ENCODE data around the gene SLC4A9.

SLC4A9 gene

DNA sequence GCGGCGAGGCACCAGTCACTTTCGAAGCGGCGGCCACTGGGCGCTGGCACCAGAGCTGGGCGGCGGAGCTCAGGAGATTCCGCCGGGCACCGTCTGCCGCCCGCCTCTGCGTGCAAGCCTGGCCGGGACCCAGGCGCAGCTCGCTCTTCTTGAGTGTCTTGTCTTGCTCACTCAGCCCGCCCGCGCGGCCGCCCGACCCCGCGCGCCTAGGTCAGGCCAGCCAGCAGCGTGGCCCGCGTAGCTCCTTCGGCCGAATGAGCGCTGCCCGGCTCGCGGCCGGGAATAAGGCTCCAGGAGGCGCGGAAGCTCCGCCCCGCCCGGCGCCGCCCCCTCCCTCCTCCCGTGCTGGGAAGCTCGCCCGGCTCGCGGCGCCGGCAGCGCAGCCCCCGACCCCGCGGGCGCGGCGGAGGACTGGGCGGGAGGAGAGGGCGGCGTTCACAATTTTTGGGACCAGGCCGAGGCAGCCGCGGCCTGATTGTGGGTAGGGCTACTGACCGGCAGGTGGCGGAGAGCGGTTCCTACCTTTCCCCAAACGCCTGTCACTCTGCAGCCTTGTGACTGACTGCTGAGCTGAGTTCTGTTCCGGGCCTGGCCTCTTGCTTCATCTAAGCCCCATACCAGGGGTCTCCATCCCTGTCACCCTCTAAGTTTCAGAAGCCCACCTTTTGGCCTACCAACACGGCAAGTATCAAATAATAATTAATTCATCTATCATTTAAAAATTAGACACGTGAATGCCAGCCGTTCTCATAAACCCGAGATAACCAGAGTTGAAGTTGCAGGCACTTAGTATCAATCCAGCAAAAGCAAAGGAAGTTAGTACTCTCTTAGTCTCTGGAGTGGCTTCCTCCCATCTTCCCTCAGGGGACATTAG is 13.4 kb upstream of the SLC4A9 start, which contains the start of gene HBEGF (continued):
- no peak for TF ChIP-seq ZNF544 (tag by site-specific recombination; IDR thresholded peaks at IDR 0.05)
- 0 out of 2 replicates have a peak, but pooled peaks have one; percentile 33 for TF ChIP-seq ZNF449 (tag by site-specific recombination; IDR thresholded peaks at IDR 0.05)
- TF ChIP-seq, protein P1, sequence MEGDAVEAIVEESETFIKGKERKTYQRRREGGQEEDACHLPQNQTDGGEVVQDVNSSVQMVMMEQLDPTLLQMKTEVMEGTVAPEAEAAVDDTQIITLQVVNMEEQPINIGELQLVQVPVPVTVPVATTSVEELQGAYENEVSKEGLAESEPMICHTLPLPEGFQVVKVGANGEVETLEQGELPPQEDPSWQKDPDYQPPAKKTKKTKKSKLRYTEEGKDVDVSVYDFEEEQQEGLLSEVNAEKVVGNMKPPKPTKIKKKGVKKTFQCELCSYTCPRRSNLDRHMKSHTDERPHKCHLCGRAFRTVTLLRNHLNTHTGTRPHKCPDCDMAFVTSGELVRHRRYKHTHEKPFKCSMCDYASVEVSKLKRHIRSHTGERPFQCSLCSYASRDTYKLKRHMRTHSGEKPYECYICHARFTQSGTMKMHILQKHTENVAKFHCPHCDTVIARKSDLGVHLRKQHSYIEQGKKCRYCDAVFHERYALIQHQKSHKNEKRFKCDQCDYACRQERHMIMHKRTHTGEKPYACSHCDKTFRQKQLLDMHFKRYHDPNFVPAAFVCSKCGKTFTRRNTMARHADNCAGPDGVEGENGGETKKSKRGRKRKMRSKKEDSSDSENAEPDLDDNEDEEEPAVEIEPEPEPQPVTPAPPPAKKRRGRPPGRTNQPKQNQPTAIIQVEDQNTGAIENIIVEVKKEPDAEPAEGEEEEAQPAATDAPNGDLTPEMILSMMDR (tag by site-specific recombination; IDR thresholded peaks at IDR 0.05): peak; percentile 4; the same call in 1 of the 2 replicates
- no peak for TF ChIP-seq ZNF571 (tag by site-specific recombination; IDR thresholded peaks at IDR 0.05)
- peak; percentile 51; the same call in 1 of the 2 replicates for TF ChIP-seq ZFHX2 (tag by site-specific recombination; conservative IDR thresholded peaks at IDR 0.05)
- peak; percentile 54; the same call in 1 of the 2 replicates for TF ChIP-seq KLF8 (tag by site-specific recombination; IDR thresholded peaks at IDR 0.05)
- TF ChIP-seq ZNF266 (tag by site-specific recombination; IDR thresholded peaks at IDR 0.05; ENCODE audit: low read depth): no peak
- peak; percentile 48; the same call in 1 of the 2 replicates for TF ChIP-seq ZBTB20 (tag by site-specific recombination; IDR thresholded peaks at IDR 0.05)
- TF ChIP-seq, protein P2, sequence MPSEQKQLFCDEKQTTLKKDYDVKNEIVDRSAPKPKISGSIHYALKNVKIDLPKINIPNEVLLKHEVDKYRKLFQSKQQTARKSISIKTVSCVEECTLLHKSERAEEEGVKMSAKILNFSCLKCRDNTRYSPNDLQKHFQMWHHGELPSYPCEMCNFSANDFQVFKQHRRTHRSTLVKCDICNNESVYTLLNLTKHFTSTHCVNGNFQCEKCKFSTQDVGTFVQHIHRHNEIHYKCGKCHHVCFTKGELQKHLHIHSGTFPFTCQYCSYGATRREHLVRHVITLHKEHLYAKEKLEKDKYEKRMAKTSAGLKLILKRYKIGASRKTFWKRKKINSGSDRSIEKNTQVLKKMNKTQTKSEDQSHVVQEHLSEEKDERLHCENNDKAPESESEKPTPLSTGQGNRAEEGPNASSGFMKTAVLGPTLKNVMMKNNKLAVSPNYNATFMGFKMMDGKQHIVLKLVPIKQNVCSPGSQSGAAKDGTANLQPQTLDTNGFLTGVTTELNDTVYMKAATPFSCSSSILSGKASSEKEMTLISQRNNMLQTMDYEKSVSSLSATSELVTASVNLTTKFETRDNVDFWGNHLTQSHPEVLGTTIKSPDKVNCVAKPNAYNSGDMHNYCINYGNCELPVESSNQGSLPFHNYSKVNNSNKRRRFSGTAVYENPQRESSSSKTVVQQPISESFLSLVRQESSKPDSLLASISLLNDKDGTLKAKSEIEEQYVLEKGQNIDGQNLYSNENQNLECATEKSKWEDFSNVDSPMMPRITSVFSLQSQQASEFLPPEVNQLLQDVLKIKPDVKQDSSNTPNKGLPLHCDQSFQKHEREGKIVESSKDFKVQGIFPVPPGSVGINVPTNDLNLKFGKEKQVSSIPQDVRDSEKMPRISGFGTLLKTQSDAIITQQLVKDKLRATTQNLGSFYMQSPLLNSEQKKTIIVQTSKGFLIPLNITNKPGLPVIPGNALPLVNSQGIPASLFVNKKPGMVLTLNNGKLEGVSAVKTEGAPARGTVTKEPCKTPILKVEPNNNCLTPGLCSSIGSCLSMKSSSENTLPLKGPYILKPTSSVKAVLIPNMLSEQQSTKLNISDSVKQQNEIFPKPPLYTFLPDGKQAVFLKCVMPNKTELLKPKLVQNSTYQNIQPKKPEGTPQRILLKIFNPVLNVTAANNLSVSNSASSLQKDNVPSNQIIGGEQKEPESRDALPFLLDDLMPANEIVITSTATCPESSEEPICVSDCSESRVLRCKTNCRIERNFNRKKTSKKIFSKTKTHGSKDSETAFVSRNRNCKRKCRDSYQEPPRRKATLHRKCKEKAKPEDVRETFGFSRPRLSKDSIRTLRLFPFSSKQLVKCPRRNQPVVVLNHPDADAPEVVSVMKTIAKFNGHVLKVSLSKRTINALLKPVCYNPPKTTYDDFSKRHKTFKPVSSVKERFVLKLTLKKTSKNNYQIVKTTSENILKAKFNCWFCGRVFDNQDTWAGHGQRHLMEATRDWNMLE (tag by site-specific recombination; conservative IDR thresholded peaks at IDR 0.05; ENCODE audit: low read depth): no peak
- no peak for TF ChIP-seq ZNF311 (tag by site-specific recombination; IDR thresholded peaks at IDR 0.05; ENCODE audit: borderline replicate concordance)
- no peak for TF ChIP-seq ZNF791 (tag by site-specific recombination; IDR thresholded peaks at IDR 0.05)
- no peak for TF ChIP-seq ZNF670 (tag by site-specific recombination; IDR thresholded peaks at IDR 0.05; ENCODE audit: low read depth)
- TF ChIP-seq, protein P3, sequence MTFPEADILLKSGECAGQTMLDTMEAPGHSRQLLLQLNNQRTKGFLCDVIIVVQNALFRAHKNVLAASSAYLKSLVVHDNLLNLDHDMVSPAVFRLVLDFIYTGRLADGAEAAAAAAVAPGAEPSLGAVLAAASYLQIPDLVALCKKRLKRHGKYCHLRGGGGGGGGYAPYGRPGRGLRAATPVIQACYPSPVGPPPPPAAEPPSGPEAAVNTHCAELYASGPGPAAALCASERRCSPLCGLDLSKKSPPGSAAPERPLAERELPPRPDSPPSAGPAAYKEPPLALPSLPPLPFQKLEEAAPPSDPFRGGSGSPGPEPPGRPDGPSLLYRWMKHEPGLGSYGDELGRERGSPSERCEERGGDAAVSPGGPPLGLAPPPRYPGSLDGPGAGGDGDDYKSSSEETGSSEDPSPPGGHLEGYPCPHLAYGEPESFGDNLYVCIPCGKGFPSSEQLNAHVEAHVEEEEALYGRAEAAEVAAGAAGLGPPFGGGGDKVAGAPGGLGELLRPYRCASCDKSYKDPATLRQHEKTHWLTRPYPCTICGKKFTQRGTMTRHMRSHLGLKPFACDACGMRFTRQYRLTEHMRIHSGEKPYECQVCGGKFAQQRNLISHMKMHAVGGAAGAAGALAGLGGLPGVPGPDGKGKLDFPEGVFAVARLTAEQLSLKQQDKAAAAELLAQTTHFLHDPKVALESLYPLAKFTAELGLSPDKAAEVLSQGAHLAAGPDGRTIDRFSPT (tag by site-specific recombination; IDR thresholded peaks at IDR 0.05): peak; percentile 71; the same call in 1 of the 2 replicates
- no peak for TF ChIP-seq ZNF776 (tag by site-specific recombination; IDR thresholded peaks at IDR 0.05; ENCODE audit: borderline replicate concordance)
- TF ChIP-seq, protein P4, sequence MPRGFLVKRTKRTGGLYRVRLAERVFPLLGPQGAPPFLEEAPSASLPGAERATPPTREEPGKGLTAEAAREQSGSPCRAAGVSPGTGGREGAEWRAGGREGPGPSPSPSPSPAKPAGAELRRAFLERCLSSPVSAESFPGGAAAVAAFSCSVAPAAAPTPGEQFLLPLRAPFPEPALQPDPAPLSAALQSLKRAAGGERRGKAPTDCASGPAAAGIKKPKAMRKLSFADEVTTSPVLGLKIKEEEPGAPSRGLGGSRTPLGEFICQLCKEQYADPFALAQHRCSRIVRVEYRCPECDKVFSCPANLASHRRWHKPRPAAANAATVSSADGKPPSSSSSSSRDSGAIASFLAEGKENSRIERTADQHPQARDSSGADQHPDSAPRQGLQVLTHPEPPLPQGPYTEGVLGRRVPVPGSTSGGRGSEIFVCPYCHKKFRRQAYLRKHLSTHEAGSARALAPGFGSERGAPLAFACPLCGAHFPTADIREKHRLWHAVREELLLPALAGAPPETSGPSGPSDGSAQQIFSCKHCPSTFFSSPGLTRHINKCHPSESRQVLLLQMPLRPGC (tag by site-specific recombination; IDR thresholded peaks at IDR 0.05): peak; percentile 23; the same call in 1 of the 2 replicates
- TF ChIP-seq ZNF610 (tag by site-specific recombination; IDR thresholded peaks at IDR 0.05; ENCODE audit: borderline replicate concordance): no peak
- TF ChIP-seq, protein P5, sequence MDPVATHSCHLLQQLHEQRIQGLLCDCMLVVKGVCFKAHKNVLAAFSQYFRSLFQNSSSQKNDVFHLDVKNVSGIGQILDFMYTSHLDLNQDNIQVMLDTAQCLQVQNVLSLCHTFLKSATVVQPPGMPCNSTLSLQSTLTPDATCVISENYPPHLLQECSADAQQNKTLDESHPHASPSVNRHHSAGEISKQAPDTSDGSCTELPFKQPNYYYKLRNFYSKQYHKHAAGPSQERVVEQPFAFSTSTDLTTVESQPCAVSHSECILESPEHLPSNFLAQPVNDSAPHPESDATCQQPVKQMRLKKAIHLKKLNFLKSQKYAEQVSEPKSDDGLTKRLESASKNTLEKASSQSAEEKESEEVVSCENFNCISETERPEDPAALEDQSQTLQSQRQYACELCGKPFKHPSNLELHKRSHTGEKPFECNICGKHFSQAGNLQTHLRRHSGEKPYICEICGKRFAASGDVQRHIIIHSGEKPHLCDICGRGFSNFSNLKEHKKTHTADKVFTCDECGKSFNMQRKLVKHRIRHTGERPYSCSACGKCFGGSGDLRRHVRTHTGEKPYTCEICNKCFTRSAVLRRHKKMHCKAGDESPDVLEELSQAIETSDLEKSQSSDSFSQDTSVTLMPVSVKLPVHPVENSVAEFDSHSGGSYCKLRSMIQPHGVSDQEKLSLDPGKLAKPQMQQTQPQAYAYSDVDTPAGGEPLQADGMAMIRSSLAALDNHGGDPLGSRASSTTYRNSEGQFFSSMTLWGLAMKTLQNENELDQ (tag by site-specific recombination; IDR thresholded peaks at IDR 0.05; ENCODE audit: low read depth): no peak
- peak; percentile 70; the same call in 1 of the 2 replicates for TF ChIP-seq ZNF501 (tag by site-specific recombination; IDR thresholded peaks at IDR 0.05)
- no peak for TF ChIP-seq SALL2 (tag by site-specific recombination; IDR thresholded peaks at IDR 0.05; ENCODE audit: borderline replicate concordance)
